Gastroesophageal sphincter (tissue), 4 donors: ENCODE results near the gene GRID2. TPM values are rescaled to one million over a fixed set of nuclear protein-coding genes. Genes with fewer than 3 reads are reported as not detected.

Source experiments
- ATAC-seq: fragments of 150-250 bp; one replicate; pipeline ENCODE4 v1.9.1; 2016; ENCODE audit warnings: mild to moderate bottlenecking, moderate library complexity
- H3K27ac ChIP-seq, 4 donors: fragments of 200-600 bp; sonication (generic) in 3 of 4; 1 replicate in 3 of 4; 2 replicates in 1 of 4; pipeline ENCODE4 v1.5.1; 2016 to 2019
- H3K27me3 ChIP-seq: fragments of 200-600 bp; sonication (generic); one replicate; pipeline ENCODE4 v1.5.1; 2019
- H3K36me3 ChIP-seq, 2 donors: fragments of 200-600 bp; sonication (generic); one replicate each; pipeline ENCODE4 v1.5.1; 2019; ENCODE audit warnings: control low read depth in 1 of 2
- H3K4me1 ChIP-seq, 3 donors: fragments of 200-600 bp; sonication (generic); 1 replicate in 2 of 3; 2 replicates in 1 of 3; pipeline ENCODE4 v1.5.1; 2016 to 2019; ENCODE audit warnings: control low read depth in 2 of 3
- H3K4me3 ChIP-seq, 2 donors: fragments of 200-600 bp; sonication (generic); one replicate each; pipeline ENCODE4 v1.5.1; 2019; ENCODE audit warnings: mild to moderate bottlenecking in 1 of 2, moderate library complexity in 1 of 2
- H3K9me3 ChIP-seq, 3 donors: fragments of 200-600 bp; sonication (generic); one replicate each; pipeline ENCODE4 v1.5.1; 2017 to 2019; ENCODE audit warnings: control low read depth in 2 of 3
- EP300 ChIP-seq: sonication (generic); formaldehyde crosslinking; IDR thresholded peaks from one replicate; pipeline ENCODE4 v1.6.1; 2017; ENCODE audit warnings: antibody characterized with exemption, mild to moderate bottlenecking
- POLR2A ChIP-seq, 2 donors: fragments of 450-650 bp; IDR thresholded peaks; one replicate each; pipeline ENCODE4 v1.6.1; 2017; ENCODE audit warnings: antibody characterized with exemption in 2 of 2, mild to moderate bottlenecking in 2 of 2, moderate library complexity in 1 of 2
- POLR2AphosphoS5 ChIP-seq: sonication (generic); formaldehyde crosslinking; IDR thresholded peaks from one replicate; pipeline ENCODE4 v1.6.1; 2017; ENCODE audit warnings: antibody characterized with exemption
- WGBS, 2 donors: methylation state at CpG; one replicate each; pipeline ENCODE4 v1.1.5; 2018; ENCODE audit warnings: low coverage in 1 of 2; 5-methylcytosine and 5-hydroxymethylcytosine counted together
- total RNA-seq, 4 donors: library from RNA; depleted of rRNA; stranded (reverse); fragments of >200 nt; gene quantifications; one replicate each; pipeline ENCODE4 v1.1.0, GENCODE V29; 2016
- TF ChIP-seq, protein P1 (sequence below), 4 experiments: fragments of 200-600 bp in 2 of 4; fragments of 450-650 bp in 2 of 4; sonication (generic) in 1 of 4; IDR thresholded peaks; one replicate each; pipeline ENCODE4 v1.5.1; 2017 to 2019; ENCODE audit warnings: antibody characterized with exemption in 4 of 4, mild to moderate bottlenecking in 2 of 4, moderate library complexity in 2 of 4

The GRID2 gene
- total RNA-seq, 4 donors from 2014 or later: 0.81 TPM; not detected in 3

DNA sequence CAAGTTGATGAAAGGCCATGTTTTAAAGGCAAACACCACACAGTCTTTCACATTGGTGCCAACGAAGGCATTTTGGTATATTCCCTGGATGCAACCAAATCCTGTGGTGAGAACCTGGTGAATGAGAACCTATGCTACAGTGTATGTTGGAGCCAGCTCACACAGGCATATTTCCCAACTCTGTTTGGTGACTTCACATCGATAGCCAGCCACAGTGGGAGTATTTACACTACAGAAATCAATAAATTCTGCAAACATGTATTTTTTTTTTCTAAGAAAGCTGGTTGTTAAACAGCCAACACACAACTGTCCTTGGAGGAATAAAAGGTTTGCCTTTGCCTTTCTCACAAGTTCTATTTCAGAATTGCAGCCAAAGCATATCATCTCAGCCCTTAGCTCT, 691.0 kb downstream of the GRID2 start:
- TF ChIP-seq EP300: no peak
- no peak for TF ChIP-seq POLR2AphosphoS5
- TF ChIP-seq, protein P1, sequence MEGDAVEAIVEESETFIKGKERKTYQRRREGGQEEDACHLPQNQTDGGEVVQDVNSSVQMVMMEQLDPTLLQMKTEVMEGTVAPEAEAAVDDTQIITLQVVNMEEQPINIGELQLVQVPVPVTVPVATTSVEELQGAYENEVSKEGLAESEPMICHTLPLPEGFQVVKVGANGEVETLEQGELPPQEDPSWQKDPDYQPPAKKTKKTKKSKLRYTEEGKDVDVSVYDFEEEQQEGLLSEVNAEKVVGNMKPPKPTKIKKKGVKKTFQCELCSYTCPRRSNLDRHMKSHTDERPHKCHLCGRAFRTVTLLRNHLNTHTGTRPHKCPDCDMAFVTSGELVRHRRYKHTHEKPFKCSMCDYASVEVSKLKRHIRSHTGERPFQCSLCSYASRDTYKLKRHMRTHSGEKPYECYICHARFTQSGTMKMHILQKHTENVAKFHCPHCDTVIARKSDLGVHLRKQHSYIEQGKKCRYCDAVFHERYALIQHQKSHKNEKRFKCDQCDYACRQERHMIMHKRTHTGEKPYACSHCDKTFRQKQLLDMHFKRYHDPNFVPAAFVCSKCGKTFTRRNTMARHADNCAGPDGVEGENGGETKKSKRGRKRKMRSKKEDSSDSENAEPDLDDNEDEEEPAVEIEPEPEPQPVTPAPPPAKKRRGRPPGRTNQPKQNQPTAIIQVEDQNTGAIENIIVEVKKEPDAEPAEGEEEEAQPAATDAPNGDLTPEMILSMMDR (IDR thresholded peaks at IDR 0.05): no peak
- no peak for TF ChIP-seq POLR2A (IDR thresholded peaks at IDR 0.05)
- Histone ChIP-seq H3K27me3 (no peaks in the 10 kb centered on the region), H3K4me3 (no peak overlapping the region), H3K9me3 (no peaks in the 10 kb centered on the region), H3K36me3 (no peaks in the 10 kb centered on the region), H3K4me1 (no peaks in the 10 kb centered on the region), H3K27ac (no peak overlapping the region)
- no peak for ATAC-seq
- WGBS, 2 donors: 75 to 100% methylated on average over 1 to 2 of the region's 2 CpGs

DNA sequence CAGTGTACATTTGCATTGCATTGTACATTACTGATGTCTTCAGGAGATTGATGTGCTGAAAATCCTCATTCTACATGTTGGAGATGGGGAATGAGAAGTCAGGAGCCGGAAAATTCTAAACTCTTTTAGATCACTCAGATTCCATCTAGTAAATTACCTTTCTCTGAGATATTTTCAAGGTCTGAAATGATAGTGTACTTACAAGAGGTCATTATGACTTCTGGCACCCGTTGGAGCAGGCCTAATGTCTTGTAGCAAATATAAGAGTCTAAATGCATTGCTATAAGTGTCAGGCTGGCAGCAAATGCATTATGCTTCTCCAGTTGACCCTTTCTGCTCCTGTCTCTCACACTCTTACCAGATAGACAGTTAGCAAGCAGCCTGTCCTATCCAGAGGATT, 692.8 kb downstream of the GRID2 start:
- ATAC-seq: no peak
- no peaks in the 10 kb centered on the region for H3K36me3 ChIP-seq
- no peaks in the 10 kb centered on the region for H3K27me3 ChIP-seq
- no peak overlapping the region for H3K4me3 ChIP-seq
- H3K4me1 ChIP-seq: no peaks in the 10 kb centered on the region
- no peak overlapping the region for H3K27ac ChIP-seq
- TF ChIP-seq POLR2AphosphoS5 (no peak), POLR2A (IDR thresholded peaks at IDR 0.05) (no peak), EP300 (no peak)
- TF ChIP-seq, protein P1 (IDR thresholded peaks at IDR 0.05): no peak
- no peaks in the 10 kb centered on the region for H3K9me3 ChIP-seq
- WGBS, 2 donors: 72 to 76% methylated on average over 2 of the region's 2 CpGs

DNA sequence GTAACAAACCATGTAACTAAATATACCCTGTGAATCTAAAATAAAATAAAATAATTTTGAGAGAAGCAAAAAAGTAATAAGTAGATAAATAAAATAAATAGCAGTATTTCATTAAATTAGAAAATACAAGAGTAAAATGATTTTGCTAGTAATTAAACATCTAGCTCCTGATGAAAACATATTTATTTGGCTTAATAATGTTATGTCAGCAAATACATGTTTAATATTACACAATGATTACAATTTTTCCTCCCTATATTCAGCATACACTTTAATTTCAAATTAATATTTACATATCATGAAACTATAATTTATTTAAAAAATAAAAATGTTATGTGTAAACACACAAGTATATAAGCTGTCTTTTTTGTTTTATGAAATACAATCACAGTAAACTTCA, 697.1 kb downstream of the GRID2 start:
- H3K9me3 ChIP-seq: no peaks in the 10 kb centered on the region
- H3K36me3 ChIP-seq: no peaks in the 10 kb centered on the region
- ATAC-seq: no peak
- no peaks in the 10 kb centered on the region for H3K27me3 ChIP-seq
- H3K4me3 ChIP-seq: no peak overlapping the region
- no peak for TF ChIP-seq POLR2AphosphoS5
- TF ChIP-seq, protein P1 (IDR thresholded peaks at IDR 0.05): no peak
- H3K4me1 ChIP-seq: no peaks in the 10 kb centered on the region
- H3K27ac ChIP-seq: no peak overlapping the region

DNA sequence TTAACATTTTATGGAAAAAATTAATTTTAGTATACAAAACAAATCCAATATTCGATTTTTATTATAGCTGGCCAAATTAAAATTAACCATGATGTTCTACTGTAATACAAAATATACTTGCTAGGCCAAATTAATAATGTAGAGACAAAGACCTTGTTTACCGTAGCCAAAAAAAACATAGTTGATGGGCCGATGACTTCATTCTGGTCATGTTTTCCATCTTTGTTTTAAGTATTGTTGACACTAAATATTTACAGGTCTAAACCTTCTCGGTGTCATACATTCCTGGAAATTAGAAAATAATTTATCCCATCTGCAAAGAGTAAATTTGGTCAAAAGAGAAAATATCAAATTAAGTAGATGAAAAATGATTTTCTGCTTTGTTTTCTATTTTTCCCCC, 698.5 kb downstream of the GRID2 start:
- Histone ChIP-seq H3K27me3 (no peaks in the 10 kb centered on the region), H3K36me3 (no peaks in the 10 kb centered on the region), H3K27ac (no peak overlapping the region), H3K9me3 (no peaks in the 10 kb centered on the region), H3K4me3 (no peak overlapping the region), H3K4me1 (no peaks in the 10 kb centered on the region)
- ATAC-seq: no peak
- no peak for TF ChIP-seq POLR2A (IDR thresholded peaks at IDR 0.05)
- TF ChIP-seq, protein P1 (IDR thresholded peaks at IDR 0.05): no peak
- no peak for TF ChIP-seq EP300
- no peak for TF ChIP-seq POLR2AphosphoS5
- WGBS, 2 donors: 82 to 84% methylated on average over 4 of the region's 4 CpGs

DNA sequence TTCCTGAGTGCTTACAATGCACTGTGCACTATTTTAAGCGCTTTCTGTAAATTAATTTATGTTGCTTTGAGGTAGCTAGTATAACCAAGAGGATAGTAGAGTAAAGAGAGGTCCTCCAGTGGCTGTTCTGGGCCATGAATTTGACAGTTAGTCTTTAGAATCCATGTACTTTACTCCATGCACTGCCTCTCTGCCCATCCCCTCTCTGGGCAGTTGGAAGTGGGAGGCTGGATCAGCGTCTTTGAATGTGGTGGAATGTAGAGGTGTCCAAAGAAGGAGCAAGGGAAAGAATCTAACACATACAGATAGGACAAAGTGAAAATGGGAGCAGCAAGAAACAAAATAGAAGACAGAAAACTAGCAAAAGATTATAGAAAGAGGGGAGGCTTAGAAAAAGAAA, 712.6 kb downstream of the GRID2 start:
- Histone ChIP-seq H3K4me3 (no peak overlapping the region), H3K9me3 (no peaks in the 10 kb centered on the region), H3K27ac (no peak overlapping the region), H3K4me1 (no peaks in the 10 kb centered on the region), H3K27me3 (no peaks in the 10 kb centered on the region), H3K36me3 (no peaks in the 10 kb centered on the region)
- ATAC-seq: no peak
- WGBS, 2 donors: 88 to 100% methylated on average over 1 to 2 of the region's 2 CpGs
- no peak for TF ChIP-seq EP300

DNA sequence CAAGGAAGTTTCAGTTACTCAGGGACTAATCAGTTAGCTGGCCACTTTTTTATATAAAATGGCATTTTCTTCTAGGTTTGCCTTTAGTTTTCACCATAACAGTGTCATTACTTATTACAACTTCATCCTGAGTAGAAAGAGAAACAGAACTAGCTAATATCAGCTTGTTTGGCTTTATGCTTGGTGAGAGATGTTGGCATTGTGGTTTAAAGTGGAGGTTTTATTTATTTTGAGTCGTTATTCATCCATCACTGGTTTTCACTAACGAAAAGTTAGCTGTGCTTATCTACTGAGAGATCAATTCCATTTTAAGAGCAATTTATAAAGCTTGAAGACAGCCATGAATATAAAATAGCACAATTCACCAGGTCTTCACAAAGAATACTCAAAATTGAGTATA, 714.5 kb downstream of the GRID2 start:
- no peak overlapping the region for H3K27ac ChIP-seq
- no peak overlapping the region for H3K4me3 ChIP-seq
- no peaks in the 10 kb centered on the region for H3K9me3 ChIP-seq
- no peaks in the 10 kb centered on the region for H3K4me1 ChIP-seq
- 33 to 48% methylated on average over 2 of the region's 2 CpGs for WGBS, 2 donors
- TF ChIP-seq POLR2AphosphoS5 (no peak), EP300 (no peak), POLR2A (IDR thresholded peaks at IDR 0.05) (no peak)
- TF ChIP-seq, protein P1 (IDR thresholded peaks at IDR 0.05): no peak
- no peaks in the 10 kb centered on the region for H3K27me3 ChIP-seq
- no peak for ATAC-seq
- H3K36me3 ChIP-seq: no peaks in the 10 kb centered on the region
